Myocyte (in vitro differentiated cells): ENCODE data around the gene LDLRAD1. TPM values are rescaled to one million over a fixed set of nuclear protein-coding genes. Genes with fewer than 3 reads are reported as not detected.
"Not testable (repeated sequence)": the region's sequence is repeated elsewhere in the genome, so short reads cannot be mapped to it uniquely, and the experiment has no call there.

ENCODE experiments used
- DNase-seq: peaks from one replicate; pipeline ENCODE4 v3.0.0-alpha.2; 2012; ENCODE audit warnings: low read depth
- total RNA-seq: library from RNA; depleted of rRNA; stranded (reverse); fragments of >200 nt; gene quantifications from 2 replicates; pipeline ENCODE4 v1.2.3, GENCODE V29; 2014

LDLRAD1 gene
- total RNA-seq, 1 donor from 2014 or later, result not detected

GRCh38 chr1:54018635-54019034 lies 649 bp upstream of the LDLRAD1 start:
- DNase-seq, result no peak

- DNase-seq, result peak; percentile 26
Measured at GRCh38 chr1:54016343-54017282, 1.4 kb downstream of the LDLRAD1 start.

- DNase-seq, result no peak
Measured at GRCh38 chr1:54014009-54014629, 3.9 kb downstream of the LDLRAD1 start.

- DNase-seq, result no peak
Measured at GRCh38 chr1:54013393-54014008, 4.5 kb downstream of the LDLRAD1 start.

- DNase-seq, result no peak
Measured at GRCh38 chr1:54012863-54013262, 5.1 kb downstream of the LDLRAD1 start.

- DNase-seq, result no peak
Measured at GRCh38 chr1:54012008-54012325, 6.0 kb downstream of the LDLRAD1 start.

- DNase-seq, result no peak
Measured at GRCh38 chr1:54011316-54012007, 6.5 kb downstream of the LDLRAD1 start.

- DNase-seq, result no peak
Measured at GRCh38 chr1:54010415-54011117, 7.4 kb downstream of the LDLRAD1 start.

GRCh38 chr1:54009406-54009805 lies 8.6 kb downstream of the LDLRAD1 start:
- DNase-seq, result no peak

GRCh38 chr1:54008876-54009275 lies 9.1 kb downstream of the LDLRAD1 start:
- no peak for DNase-seq

- no peak for DNase-seq
Measured at GRCh38 chr1:54007613-54008012, 10.4 kb downstream of the LDLRAD1 start.

GRCh38 chr1:54006508-54006907 lies 11.5 kb downstream of the LDLRAD1 start:
- DNase-seq, result no peak

GRCh38 chr1:54004481-54005049 lies 13.4 kb downstream of the LDLRAD1 start:
- no peak for DNase-seq

GRCh38 chr1:54003750-54004480 lies 14.1 kb downstream of the LDLRAD1 start:
- not testable (repeated sequence) for DNase-seq

GRCh38 chr1:54003249-54003646 lies 14.7 kb downstream of the LDLRAD1 start:
- no peak for DNase-seq

GRCh38 chr1:54002544-54003248 lies 15.3 kb downstream of the LDLRAD1 start:
- DNase-seq, result no peak

- no peak for DNase-seq
Measured at GRCh38 chr1:54001591-54001990, 16.4 kb downstream of the LDLRAD1 start.

- no peak for DNase-seq
Measured at GRCh38 chr1:53999920-54000319, 18.1 kb downstream of the LDLRAD1 start.

GRCh38 chr1:53998223-53998622 lies 19.8 kb downstream of the LDLRAD1 start:
- DNase-seq, result no peak
